GM18502 (cell line): ENCODE measurements around the gene PPIP5K2.

Experiments used
- ATAC-seq: cut with Tn5 transposase; IDR thresholded peaks from one replicate; pipeline ENCODE4 v1.9.1; 2021; ENCODE audit warnings: mild to moderate bottlenecking; ENCODE audit not compliant: unreplicated experiment, poor library complexity

Gene PPIP5K2

GRCh38 chr5:103235891-103236290 lies 115.8 kb downstream of the PPIP5K2 start:
- ATAC-seq = no peak

DNA sequence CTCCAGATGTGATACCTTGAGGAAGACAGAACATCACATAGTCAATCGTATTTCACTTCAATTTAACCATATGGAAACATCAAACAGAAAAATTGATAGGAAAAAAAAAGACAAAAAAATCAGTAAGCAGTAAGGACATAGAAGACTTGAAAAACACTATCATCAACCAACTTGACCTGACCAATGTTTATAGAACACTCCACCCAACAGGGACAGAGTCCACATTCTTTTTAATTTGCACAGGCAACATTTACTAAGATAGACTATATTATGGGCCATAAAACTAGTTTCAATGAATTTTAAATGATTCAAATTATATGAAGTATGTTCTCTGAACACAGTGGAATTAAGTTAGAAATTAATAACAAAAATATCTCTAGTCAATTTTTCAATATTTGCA lies 117.7 kb downstream of the PPIP5K2 start:
- no peak for ATAC-seq

- ATAC-seq = no peak
These were observed 123.6 kb downstream of the PPIP5K2 start for GRCh38 chr5:103243665-103244064.

- ATAC-seq = peak; percentile 66
These were observed 124.3 kb downstream of the PPIP5K2 start for GRCh38 chr5:103244398-103244797.

GRCh38 chr5:103245761-103246160 lies 125.7 kb downstream of the PPIP5K2 start:
- ATAC-seq = no peak

DNA sequence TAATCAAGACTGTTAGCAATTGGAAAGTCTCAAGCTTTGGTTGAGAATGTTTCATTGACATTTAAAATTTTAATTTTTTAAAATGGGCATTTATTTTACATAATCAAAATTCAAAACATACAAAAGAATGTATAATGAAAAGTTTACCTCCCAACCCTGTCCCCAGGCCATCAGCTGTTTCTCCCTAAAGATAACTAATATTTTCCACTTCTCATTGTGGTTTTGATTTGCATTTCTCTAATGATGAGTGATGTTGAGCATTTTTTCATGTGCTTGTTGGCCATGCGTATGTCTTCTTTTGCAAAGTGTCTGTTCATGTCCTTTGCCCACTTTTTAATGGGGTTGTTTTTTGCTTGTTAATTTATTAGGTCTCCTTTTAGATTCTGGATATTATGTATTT lies 127.0 kb downstream of the PPIP5K2 start:
- ATAC-seq = no peak

GRCh38 chr5:103249068-103249467 lies 129.0 kb downstream of the PPIP5K2 start:
- ATAC-seq = no peak

DNA sequence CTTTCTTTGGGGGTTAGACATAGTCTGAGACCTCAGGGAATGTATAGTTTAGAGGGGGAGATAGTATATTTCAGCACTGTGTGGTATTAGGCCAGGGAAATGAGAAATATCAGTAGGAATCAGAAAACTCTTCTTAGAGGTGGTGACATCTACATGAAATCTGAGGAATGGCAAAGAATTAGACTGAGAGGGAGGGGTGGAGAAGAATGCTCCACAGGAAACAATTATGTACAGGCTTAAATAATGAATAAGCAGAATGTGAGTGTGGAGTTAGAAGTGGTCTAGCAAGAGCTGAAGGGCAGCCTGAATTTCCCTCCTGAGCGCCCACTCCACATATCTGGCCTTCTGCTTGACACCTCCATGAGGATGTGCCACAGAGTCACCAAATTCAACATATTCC lies 134.8 kb downstream of the PPIP5K2 start:
- no peak for ATAC-seq

DNA sequence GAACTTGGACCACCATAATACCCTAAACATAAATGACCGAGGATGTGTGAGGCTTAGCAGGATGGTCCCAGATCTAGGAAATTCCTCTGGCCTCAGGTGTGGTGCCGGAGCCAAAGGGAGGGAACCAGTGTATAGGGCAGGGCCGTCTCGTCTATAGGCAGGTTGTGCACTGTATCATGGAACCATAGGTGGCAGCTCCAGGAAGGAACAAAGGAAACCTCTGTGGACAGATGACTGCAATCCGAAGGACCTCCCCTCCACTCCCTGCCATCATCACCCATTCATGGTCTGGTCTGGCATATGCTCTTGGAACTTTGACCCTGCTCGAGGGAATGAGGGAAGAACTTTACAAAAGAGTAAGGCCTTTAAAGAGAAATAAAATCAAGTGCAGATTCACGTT lies 135.6 kb downstream of the PPIP5K2 start:
- no peak for ATAC-seq

- no peak for ATAC-seq
These were observed 136.1 kb downstream of the PPIP5K2 start for GRCh38 chr5:103256178-103256577.

DNA sequence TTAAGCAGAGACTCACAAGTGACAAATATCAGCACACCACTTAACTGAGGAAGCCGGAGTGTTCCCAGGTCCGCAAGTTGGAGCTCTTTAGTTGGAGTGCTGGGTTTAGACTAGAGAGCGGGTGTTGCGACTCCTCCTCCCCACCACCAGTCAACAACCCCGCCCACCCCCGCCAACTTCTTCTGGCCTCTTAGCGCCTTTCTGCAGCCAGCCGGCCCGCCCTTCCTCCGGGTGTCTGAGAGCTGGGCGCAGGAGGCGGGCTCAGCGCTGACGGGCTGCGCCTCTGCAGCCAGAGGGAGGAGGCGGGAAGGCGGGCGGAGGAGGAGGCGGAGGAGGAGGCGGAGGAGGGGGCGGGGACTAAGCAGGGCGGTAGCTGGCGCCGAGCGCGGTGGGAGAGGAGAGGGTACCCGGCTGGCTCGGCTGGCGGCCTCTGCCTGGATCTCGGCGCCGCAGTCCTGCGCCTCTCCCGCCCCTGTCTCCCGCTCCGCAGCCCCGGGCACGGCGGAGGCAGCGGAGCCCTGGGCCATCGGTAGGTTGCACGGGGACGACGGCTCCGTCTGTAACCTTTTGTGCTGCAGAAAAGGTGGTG lies 138.4 kb downstream of the PPIP5K2 start, which contains the start of gene MACIR:
TSS of gene MACIR (plus strand) at position 396 of the 589 bp plus-strand sequence. CDS start 17,157 bp downstream, outside the sequence.
- peak; percentile 82 for ATAC-seq

DNA sequence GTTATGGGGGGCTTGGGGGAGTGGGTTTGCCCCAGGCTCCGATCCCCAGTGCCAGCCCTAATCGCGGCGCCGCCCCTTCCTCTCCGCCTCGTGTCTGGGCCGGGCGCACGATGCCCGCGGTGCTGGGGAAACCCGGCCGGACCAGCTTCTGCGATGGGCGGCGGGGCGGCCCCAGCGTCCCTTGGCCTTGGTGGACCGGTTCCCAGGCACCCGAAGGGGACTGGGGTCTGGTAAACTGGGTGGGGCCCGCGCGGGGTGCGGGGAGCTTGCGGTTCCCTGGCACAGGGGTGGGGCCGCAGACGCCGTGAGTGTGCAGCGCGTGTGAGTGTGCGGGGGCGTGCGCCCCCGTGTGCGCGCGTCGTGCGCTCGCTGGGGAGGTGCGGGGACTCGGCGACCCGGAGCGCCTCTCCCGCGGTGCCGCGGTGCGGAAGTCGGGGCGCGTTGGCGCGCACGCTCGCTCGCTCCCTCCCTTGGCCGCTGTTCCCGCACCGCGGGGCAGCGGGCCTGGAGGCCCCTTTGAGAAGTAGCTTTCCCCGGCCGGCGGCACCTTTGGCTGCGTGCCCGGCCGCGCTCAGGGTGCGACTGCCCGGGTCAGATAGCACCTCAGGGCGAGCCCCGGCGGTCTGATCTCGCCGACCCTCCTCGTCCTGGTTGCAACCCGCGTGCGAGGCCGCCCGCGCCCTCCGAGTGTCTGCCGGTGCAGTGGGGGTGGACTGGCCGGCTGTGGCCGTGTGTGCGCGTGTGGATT lies 139.0 kb downstream of the PPIP5K2 start:
- ATAC-seq = peak; percentile 43

GRCh38 chr5:103259705-103260355 lies 139.7 kb downstream of the PPIP5K2 start:
- ATAC-seq = no peak

DNA sequence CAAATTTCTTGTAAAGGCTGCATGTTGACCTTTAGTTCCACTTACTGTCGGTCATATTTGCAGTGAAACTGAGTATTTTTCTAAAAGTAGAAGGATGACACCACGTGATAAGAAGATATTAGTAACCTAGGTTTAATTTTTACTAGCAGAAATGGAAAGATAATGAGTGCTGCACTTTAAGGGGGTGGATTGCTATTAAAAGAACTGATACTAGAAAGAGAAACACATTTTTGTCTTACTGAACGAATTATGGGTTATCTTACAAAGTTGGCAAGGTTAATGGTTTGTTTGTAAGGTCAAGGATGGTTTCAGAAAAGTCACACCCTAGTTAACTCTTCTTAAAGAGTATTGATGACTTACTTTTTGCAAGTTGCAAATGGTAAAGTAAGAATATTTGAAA lies 140.8 kb downstream of the PPIP5K2 start:
- ATAC-seq = peak; percentile 34
